MM.1S (cell line): ENCODE measurements around the gene TREML1.
A peak's percentile ranks its signal among the peaks of the same experiment; 100 is the strongest.

Experiments
- DNase-seq: peaks from one replicate; pipeline ENCODE4 v3.0.0-alpha.2; 2015
- H2AFZ ChIP-seq: fragments of 300-600 bp; sonication (generic); 2 replicates; pipeline ENCODE4 v1.6.0; 2016; ENCODE audit warnings: antibody characterized with exemption, low read length
- H3F3A ChIP-seq: fragments of 300-600 bp; sonication (generic); 2 replicates; pipeline ENCODE4 v1.6.1; 2016; ENCODE audit warnings: mild to moderate bottlenecking, antibody characterized with exemption, low read length, moderate library complexity, mixed read lengths; ENCODE audit not compliant: insufficient read depth
- H3K27ac ChIP-seq: fragments of 300-600 bp; sonication (generic); 2 replicates; pipeline ENCODE4 v1.5.1; 2016; ENCODE audit warnings: mild to moderate bottlenecking, low read length
- H3K27me3 ChIP-seq: fragments of 300-600 bp; sonication (generic); replicated peaks from 2 replicates; pipeline ENCODE4 v1.6.0; 2016; ENCODE audit warnings: low read length; ENCODE audit not compliant: insufficient read depth
- H3K36me3 ChIP-seq: fragments of 300-600 bp; sonication (generic); replicated peaks from 2 replicates; pipeline ENCODE4 v1.6.1; 2016; ENCODE audit warnings: mild to moderate bottlenecking, low read length, mixed read lengths; ENCODE audit not compliant: insufficient read depth
- H3K4me1 ChIP-seq: fragments of 300-600 bp; sonication (generic); 2 replicates; pipeline ENCODE4 v1.6.1; 2016; ENCODE audit warnings: low read length, mixed read lengths
- H3K4me2 ChIP-seq: fragments of 300-600 bp; sonication (generic); 2 replicates; pipeline ENCODE4 v1.6.0; 2016; ENCODE audit warnings: low read depth, low read length
- H3K4me3 ChIP-seq: fragments of 300-600 bp; sonication (generic); 2 replicates; pipeline ENCODE4 v1.5.1; 2016; ENCODE audit warnings: low read length, mixed read lengths
- H3K79me2 ChIP-seq: fragments of 300-600 bp; sonication (generic); 2 replicates; pipeline ENCODE4 v1.6.1; 2016; ENCODE audit warnings: mixed run types, low read length, mixed read lengths
- H3K9ac ChIP-seq: fragments of 300-600 bp; sonication (generic); 2 replicates; pipeline ENCODE4 v1.6.1; 2016; ENCODE audit warnings: low read length, mixed read lengths
- H3K9me2 ChIP-seq: fragments of 300-600 bp; sonication (generic); replicated peaks from 2 replicates; pipeline ENCODE4 v1.6.1; 2016; ENCODE audit warnings: mild to moderate bottlenecking, low read length, mixed read lengths; ENCODE audit not compliant: insufficient read depth
- H3K9me3 ChIP-seq: fragments of 300-600 bp; sonication (generic); replicated peaks from 2 replicates; pipeline ENCODE4 v1.6.1; 2016; ENCODE audit warnings: mild to moderate bottlenecking, low read length, mixed read lengths; ENCODE audit not compliant: insufficient read depth
- H4K20me1 ChIP-seq: fragments of 300-600 bp; sonication (generic); 2 replicates; pipeline ENCODE4 v1.6.1; 2016; ENCODE audit warnings: mild to moderate bottlenecking, low read length, moderate library complexity, mixed read lengths; ENCODE audit not compliant: insufficient read depth
- EZH2 ChIP-seq: fragments of 300-600 bp; sonication (generic); optimal IDR thresholded peaks from 2 replicates; pipeline ENCODE3; 2017; ENCODE audit warnings: low read depth, mild to moderate bottlenecking, antibody characterized with exemption, low read length, mixed read lengths
- EZH2phosphoT487 ChIP-seq: fragments of 300-600 bp; sonication (generic); IDR thresholded peaks from 2 replicates; pipeline ENCODE4 v1.6.1; 2018; ENCODE audit warnings: antibody characterized with exemption, low read length
- TF ChIP-seq, protein P1 (sequence below): fragments of 300-600 bp; sonication (generic); IDR thresholded peaks from 2 replicates; pipeline ENCODE4 v1.5.1; 2016; ENCODE audit warnings: antibody characterized with exemption, low read length, mixed read lengths

Gene TREML1

DNA sequence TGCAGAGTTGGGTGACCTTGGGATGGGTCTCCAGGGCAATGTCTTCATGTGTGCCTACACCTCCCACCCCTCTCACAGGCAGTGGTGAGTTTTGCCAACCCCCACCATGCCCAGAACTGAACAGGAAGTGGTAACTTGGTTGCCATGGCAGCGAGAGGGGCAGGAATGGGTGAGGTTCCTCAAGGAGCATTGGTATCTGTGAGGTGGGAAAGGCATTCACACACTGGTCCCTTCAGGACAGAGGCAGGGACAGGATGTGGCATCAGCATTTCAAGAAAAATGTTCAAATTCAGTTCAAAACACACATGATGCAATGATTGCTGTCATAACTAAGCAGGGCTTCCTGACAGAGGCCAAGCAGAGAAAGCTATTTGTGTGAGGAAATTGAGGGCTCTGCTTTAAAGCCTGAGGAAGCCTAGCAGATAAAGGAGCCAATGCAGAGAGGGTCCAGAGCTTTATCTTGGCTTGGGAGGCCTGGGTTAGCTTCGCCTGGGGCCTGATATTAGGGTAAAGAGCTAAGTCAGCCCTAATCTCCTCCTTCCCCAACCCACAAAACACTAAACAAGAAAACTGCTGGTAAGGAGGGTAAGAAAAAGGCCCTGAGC lies 46.3 kb upstream of the TREML1 start:
- Histone ChIP-seq H3K27me3 (no peaks in the 10 kb centered on the region), H3K27ac (peak overlapping the region; percentile 91), H3K79me2 (no peaks in the 10 kb centered on the region), H3K4me2 (peak overlapping the region; percentile 73), H3K4me1 (peaks cover 32% of the 10 kb centered on the region), H2AFZ (peak overlapping the region; percentile 64), H3K9ac (peak overlapping the region; percentile 61), H3K4me3 (peak overlapping the region; percentile 57), H3F3A (peaks cover 25% of the 10 kb centered on the region), H3K9me3 (no peaks in the 10 kb centered on the region), H3K36me3 (no peaks in the 10 kb centered on the region), H4K20me1 (no peaks in the 10 kb centered on the region), H3K9me2 (no peaks in the 10 kb centered on the region)
- peak; percentile 62 for DNase-seq
- TF ChIP-seq, protein P1, sequence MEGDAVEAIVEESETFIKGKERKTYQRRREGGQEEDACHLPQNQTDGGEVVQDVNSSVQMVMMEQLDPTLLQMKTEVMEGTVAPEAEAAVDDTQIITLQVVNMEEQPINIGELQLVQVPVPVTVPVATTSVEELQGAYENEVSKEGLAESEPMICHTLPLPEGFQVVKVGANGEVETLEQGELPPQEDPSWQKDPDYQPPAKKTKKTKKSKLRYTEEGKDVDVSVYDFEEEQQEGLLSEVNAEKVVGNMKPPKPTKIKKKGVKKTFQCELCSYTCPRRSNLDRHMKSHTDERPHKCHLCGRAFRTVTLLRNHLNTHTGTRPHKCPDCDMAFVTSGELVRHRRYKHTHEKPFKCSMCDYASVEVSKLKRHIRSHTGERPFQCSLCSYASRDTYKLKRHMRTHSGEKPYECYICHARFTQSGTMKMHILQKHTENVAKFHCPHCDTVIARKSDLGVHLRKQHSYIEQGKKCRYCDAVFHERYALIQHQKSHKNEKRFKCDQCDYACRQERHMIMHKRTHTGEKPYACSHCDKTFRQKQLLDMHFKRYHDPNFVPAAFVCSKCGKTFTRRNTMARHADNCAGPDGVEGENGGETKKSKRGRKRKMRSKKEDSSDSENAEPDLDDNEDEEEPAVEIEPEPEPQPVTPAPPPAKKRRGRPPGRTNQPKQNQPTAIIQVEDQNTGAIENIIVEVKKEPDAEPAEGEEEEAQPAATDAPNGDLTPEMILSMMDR = no peak
- TF ChIP-seq EZH2 (no peak), EZH2phosphoT487 (no peak)

DNA sequence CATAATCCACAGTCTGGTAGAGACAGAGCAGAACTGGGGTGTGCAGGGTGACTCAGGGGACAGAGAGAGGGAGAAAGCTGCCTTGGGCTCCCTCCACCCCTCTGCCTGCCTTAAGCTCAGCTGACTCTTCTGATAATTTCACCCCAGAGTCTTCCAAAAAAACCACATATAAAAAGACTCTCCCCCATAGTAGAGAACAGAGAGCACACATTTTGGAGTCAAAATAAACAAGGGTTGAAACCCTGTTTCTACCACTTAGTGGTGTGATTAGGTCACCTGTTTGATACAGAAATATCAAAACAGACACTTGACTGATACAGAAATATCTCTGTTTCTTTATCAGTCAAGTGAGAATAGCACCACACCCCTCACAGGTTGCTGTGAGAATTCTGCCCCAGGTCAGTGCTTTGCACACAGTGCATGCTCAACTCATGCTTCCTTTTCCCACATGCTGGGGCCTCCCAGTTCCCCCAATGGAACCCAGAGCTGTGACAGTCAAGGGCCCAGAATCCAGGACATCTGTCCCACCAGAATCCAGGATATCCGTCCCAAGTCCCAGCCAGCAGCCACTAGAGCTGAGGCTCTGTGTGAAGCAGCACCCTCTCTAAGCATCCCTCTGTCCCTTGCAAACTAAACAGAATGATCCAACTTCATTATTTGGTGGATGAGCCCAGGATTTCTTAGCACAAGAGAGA lies 45.6 kb upstream of the TREML1 start:
- peak; percentile 53 for DNase-seq
- Histone ChIP-seq H3K9me2 (no peaks in the 10 kb centered on the region), H3F3A (peaks cover 25% of the 10 kb centered on the region), H3K79me2 (no peaks in the 10 kb centered on the region), H3K27ac (peak overlapping the region; percentile 91), H3K4me2 (peak overlapping the region; percentile 73), H3K4me3 (peak overlapping the region; percentile 57), H3K9me3 (no peaks in the 10 kb centered on the region), H3K27me3 (no peaks in the 10 kb centered on the region), H4K20me1 (no peaks in the 10 kb centered on the region), H3K9ac (peak overlapping the region; percentile 61), H3K4me1 (peaks cover 32% of the 10 kb centered on the region), H2AFZ (peak overlapping the region; percentile 64), H3K36me3 (no peaks in the 10 kb centered on the region)
- TF ChIP-seq EZH2phosphoT487 = no peak
- TF ChIP-seq EZH2 = no peak
- TF ChIP-seq, protein P1 = no peak

DNA sequence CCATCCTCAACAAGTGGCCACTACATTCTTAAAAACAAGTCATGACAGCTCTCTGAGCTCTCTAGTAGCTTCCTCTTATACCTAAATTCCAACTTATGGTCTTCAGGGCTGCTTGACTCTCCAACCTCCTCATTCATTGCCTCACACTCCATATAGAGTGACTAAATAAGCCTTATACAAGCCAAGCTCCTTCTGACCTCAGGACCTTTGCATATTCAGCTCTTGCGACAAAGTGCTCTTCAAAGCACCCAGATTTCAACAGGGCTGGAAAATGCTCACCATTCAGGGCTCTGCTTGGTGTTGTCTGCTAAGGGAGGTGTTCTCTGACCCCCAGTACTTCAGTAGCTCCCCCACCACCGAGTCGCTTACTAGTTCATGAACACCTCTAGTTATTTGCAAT lies 43.1 kb upstream of the TREML1 start:
- no peak overlapping the region for H3K4me2 ChIP-seq
- no peaks in the 10 kb centered on the region for H3K36me3 ChIP-seq
- TF ChIP-seq EZH2 (no peak), EZH2phosphoT487 (no peak)
- TF ChIP-seq, protein P1 = no peak
- no peak overlapping the region for H3K9ac ChIP-seq
- H3K79me2 ChIP-seq = no peaks in the 10 kb centered on the region
- H3K9me3 ChIP-seq = no peaks in the 10 kb centered on the region
- no peak for DNase-seq
- H3K27ac ChIP-seq = no peak overlapping the region
- H3F3A ChIP-seq = peaks cover 25% of the 10 kb centered on the region
- no peaks in the 10 kb centered on the region for H3K27me3 ChIP-seq
- no peak overlapping the region for H2AFZ ChIP-seq
- H4K20me1 ChIP-seq = no peaks in the 10 kb centered on the region
- peaks cover 32% of the 10 kb centered on the region for H3K4me1 ChIP-seq
- no peak overlapping the region for H3K4me3 ChIP-seq
- no peaks in the 10 kb centered on the region for H3K9me2 ChIP-seq
